Small intestine (tissue), 7 donors: ENCODE data around the gene TSC22D2. TPM values are rescaled to one million over a fixed set of nuclear protein-coding genes. Genes with fewer than 3 reads are reported as not detected.

Experiments used
- DNase-seq, 2 donors: peaks; one replicate each; pipeline versions ENCODE4 v3.0.0 to v3.0.0-alpha.2; 2013
- FAIRE-seq: peaks from 2 replicates; lab custom pipeline; 2012; peaks lifted over from hg19 to GRCh38; lab: Jason Lieb, UNC
- H3K27ac ChIP-seq, 3 donors: one replicate each; pipeline ENCODE4 v1.5.1; 2013; ENCODE audit warnings: low read length in 2 of 3, mild to moderate bottlenecking in 2 of 3, control low read depth in 1 of 3, inconsistent platforms in 1 of 3, low read depth in 1 of 3, moderate library complexity in 1 of 3
- H3K27me3 ChIP-seq, 3 donors: one replicate each; pipeline ENCODE4 v1.6.1; 2013; ENCODE audit warnings: low read length in 3 of 3, inconsistent platforms in 1 of 3; ENCODE audit not compliant: control insufficient read depth in 3 of 3, insufficient read depth in 3 of 3
- H3K36me3 ChIP-seq, 3 donors: one replicate each; pipeline ENCODE4 v1.6.1; 2013; ENCODE audit warnings: low read length in 3 of 3, inconsistent platforms in 1 of 3, low read depth in 1 of 3, mild to moderate bottlenecking in 1 of 3, moderate library complexity in 1 of 3; ENCODE audit not compliant: control insufficient read depth in 3 of 3, insufficient read depth in 2 of 3
- H3K4me1 ChIP-seq, 3 donors: one replicate each; pipeline ENCODE4 v1.6.1; 2013; ENCODE audit warnings: low read length in 2 of 3, inconsistent platforms in 1 of 3, low read depth in 1 of 3, mild to moderate bottlenecking in 1 of 3, moderate library complexity in 1 of 3; ENCODE audit not compliant: control insufficient read depth in 3 of 3, insufficient read depth in 2 of 3
- H3K4me3 ChIP-seq, 3 donors: one replicate each; pipeline ENCODE4 v1.5.1; 2013; ENCODE audit warnings: low read length in 3 of 3, control low read depth in 1 of 3, inconsistent platforms in 1 of 3, low read depth in 1 of 3, mild to moderate bottlenecking in 1 of 3, moderate library complexity in 1 of 3
- H3K9me3 ChIP-seq, 2 donors: one replicate each; pipeline ENCODE4 v1.6.1; 2013; ENCODE audit warnings: low read depth in 1 of 2, low read length in 1 of 2; ENCODE audit not compliant: control insufficient read depth in 2 of 2, insufficient read depth in 1 of 2
- WGBS, 3 donors: extraction: QIAGEN DNeasy Blood & Tissue Kit; methylation state at CpG; one replicate each; pipeline ENCODE4 v1.1.7; 2013; 5-methylcytosine and 5-hydroxymethylcytosine counted together
- polyA plus RNA-seq, 4 donors: library from polyadenylated mRNA; stranded (reverse) in 3 of 4; unstranded in 1 of 4; fragments of 200-250 nt in 3 of 4; fragments of 120-200 nt in 1 of 4; gene quantifications; one replicate each; pipeline versions ENCODE4 v1.2.1 to v1.2.3, GENCODE V29; 2013
- donor health status: healthy with polysubstance abuse.
- donor health status: control.
- donor health status: control.
- donor health status: Bipolar disorder and iron deficiency.
- donor health status: healthy.

The TSC22D2 gene
- polyA plus RNA-seq, 4 donors, result 5.9 to 48.7 (median 7.5) TPM

DNA sequence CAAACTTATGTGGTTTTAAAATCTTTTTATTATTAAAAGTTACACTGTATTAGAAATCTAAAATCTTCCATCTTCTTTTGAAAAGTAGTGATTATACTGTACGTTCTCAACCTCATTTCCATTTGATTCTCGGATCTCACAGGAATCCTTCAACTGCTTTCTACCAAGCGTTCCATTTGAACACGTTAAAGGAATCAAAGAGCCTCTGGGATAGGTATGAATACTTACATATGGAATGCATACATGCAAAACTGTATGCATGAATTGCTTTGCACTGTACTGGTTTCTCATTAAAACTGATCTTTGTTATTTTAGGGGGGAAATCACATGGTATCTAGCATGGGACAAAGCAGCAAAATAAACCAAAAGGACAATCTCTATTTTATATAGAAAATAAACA is 14.8 kb downstream of the TSC22D2 start:
- 89 to 93% (median 90%) methylated on average over 4 of the region's 4 CpGs for WGBS, 3 donors
- FAIRE-seq, result no peak

DNA sequence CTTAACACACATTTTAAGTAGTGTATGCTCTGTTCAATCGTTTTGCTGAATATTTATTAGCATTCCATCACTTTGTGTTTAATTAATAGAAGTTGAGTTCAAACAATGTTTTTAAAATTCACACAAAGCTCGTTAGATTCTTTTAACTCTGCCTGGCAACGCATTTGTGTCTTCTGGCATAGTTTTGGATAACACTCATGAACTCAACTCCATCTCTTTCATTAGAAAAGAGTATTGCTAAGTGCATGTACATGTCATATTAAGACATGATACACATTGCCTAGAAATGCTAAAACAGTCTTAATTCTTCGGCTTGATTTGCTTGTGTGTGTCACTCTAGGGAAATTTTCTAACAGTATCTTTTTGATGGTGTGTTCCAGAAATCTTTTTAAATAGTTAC is 15.7 kb downstream of the TSC22D2 start:
- peaks cover 0 to 4% (median 0%) of the 10 kb centered on the region in 3 donors for H3K36me3 ChIP-seq
- DNase-seq (no peak), FAIRE-seq (no peak)
- 61 to 85% (median 83%) methylated on average over 4 of the region's 4 CpGs for WGBS, 3 donors
- no peak overlapping the region for H3K27ac ChIP-seq
- no peak overlapping the region for H3K4me3 ChIP-seq
- H3K27me3 ChIP-seq, result no peaks in the 10 kb centered on the region
- no peaks in the 10 kb centered on the region for H3K9me3 ChIP-seq
- peaks cover 0 to 10% (median 9%) of the 10 kb centered on the region in 3 donors for H3K4me1 ChIP-seq

More for the DNA sequence above, 14.8 kb downstream of the TSC22D2 start:
- DNase-seq, result no peak
- Histone ChIP-seq H3K4me1 (peaks cover 0 to 13% (median 10%) of the 10 kb centered on the region in 3 donors), H3K27ac (no peak overlapping the region), H3K36me3 (peaks cover 0 to 4% (median 0%) of the 10 kb centered on the region in 3 donors), H3K4me3 (no peak overlapping the region), H3K27me3 (no peaks in the 10 kb centered on the region), H3K9me3 (no peaks in the 10 kb centered on the region)

DNA sequence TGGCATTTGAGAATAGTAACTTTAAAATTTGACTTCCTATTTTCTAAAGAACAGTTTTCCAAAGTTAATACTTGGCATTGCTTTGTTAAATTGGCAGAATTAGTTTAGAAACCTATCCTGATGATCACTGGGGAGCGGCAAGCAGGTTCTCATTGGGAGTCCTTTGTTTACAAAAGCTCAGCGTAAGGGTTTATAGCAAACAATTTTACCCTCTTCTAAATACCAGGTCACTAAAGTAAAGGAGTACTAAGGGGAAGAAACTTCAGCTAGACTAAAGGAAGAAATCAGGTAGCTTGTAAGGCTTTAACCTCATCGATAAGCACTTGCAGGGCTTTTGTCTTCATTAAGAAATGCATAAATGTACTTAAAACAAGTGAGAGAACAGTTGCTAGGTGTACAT is 18.2 kb downstream of the TSC22D2 start:
- DNase-seq (no peak), FAIRE-seq (no peak)
- Histone ChIP-seq H3K36me3 (peaks cover 0 to 4% (median 0%) of the 10 kb centered on the region in 3 donors), H3K4me1 (peaks cover 0 to 5% (median 2%) of the 10 kb centered on the region in 3 donors), H3K27me3 (no peaks in the 10 kb centered on the region), H3K9me3 (no peaks in the 10 kb centered on the region), H3K27ac (no peak overlapping the region), H3K4me3 (no peak overlapping the region)
- WGBS, 3 donors, result 90 to 94% (median 93%) methylated on average over 3 of the region's 3 CpGs

DNA sequence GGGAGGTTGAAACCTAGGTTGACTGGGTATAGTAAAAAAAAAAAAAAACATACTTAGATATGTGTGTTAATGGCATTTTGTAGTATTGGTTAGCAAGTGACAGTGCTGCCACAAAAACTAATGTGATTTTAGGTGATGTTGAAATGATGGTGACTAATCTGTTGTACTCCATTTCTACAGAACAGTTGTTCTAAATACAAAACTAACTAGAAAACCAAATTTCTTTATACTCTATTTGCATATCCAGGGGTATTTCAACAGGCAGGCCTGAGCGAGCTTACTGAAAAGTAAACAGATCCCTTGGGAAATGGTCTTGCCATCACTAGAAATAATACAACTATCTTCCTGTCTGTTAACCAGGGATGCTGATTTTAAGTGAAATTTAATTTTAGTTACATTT is 20.5 kb downstream of the TSC22D2 start:
- H3K27me3 ChIP-seq, result no peaks in the 10 kb centered on the region
- H3K27ac ChIP-seq, result no peak overlapping the region
- no peak overlapping the region for H3K4me3 ChIP-seq
- FAIRE-seq, result no peak
- WGBS, 3 donors, result 79 to 100% (median 89%) methylated on average over 1 of the region's 1 CpG
- peaks cover 0 to 4% (median 2%) of the 10 kb centered on the region in 3 donors for H3K36me3 ChIP-seq
- H3K9me3 ChIP-seq, result no peaks in the 10 kb centered on the region
- H3K4me1 ChIP-seq, result no peaks in the 10 kb centered on the region
- no peak for DNase-seq

DNA sequence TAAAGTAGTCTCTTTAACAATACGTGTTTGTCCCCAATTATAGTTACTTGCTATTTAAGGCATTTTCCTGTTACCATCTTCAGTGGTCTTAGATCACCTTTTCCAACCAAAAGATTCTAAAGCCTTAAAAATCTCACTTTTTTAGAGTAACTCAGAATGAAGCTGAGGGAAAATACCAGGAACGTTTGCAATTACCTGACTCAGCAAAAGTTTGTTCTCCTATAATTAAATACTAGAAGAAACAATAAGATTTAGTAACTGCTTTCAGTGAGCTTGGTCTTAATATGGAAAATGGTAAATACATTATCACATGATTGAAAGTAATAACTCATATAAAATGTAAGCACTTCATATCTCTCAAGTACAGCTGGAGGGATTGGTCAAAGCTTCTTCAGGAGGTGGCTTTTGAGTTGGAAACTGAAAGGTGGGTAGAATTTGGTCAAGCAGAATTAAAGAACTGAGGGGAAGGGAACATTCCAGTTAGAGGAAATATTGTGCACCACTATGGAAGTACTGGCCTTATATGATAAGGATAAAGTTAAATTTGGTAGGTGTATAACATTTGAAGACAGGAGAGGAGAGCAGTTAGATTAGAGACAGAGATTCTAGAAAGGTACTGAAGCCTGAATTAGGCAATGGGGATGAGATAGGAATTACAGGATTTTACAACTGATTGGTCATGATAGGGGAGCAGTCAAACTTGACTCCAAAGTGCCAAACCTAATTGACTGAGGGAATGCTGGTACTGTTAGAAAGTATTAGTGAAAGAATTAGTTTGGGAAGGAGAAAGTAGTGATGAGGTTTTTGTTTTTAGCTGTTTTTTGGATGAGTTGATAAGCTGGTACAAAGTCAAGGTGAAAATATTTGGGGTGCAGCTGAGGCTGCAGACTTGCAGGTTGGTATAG is 21.9 kb downstream of the TSC22D2 start:
- DNase-seq, result no peak
- H3K9me3 ChIP-seq, result no peaks in the 10 kb centered on the region
- peaks cover 0 to 6% (median 2%) of the 10 kb centered on the region in 3 donors for H3K36me3 ChIP-seq
- H3K4me1 ChIP-seq, result peaks cover 0 to 2% (median 0%) of the 10 kb centered on the region in 3 donors
- no peak overlapping the region for H3K27ac ChIP-seq
- H3K4me3 ChIP-seq, result no peak overlapping the region
- no peaks in the 10 kb centered on the region for H3K27me3 ChIP-seq
- no peak for FAIRE-seq
- 57 to 72% (median 59%) methylated on average over 2 of the region's 2 CpGs for WGBS, 3 donors

DNA sequence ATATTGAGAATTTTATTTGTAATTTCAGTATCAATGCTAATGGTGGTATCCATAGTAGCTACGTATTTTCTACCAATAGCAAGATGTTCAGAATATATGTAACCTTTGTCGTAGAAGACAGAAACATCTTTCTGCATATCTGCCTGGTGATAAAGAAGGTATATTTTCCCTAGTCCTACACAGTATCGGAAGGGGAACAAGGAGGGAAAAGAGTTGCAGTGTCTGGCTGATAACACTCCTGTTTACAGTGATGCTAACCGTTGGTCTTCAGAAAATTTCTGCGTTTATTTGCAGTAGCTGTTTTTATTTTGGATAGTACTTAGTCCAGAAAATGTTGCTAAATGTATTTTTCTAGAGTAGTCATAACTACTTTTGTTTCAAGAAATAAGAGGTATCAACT is 25.2 kb downstream of the TSC22D2 start:
- no peak for DNase-seq
- Histone ChIP-seq H3K27ac (no peak overlapping the region), H3K4me3 (no peak overlapping the region), H3K36me3 (peaks cover 0 to 3% (median 2%) of the 10 kb centered on the region in 3 donors), H3K9me3 (no peaks in the 10 kb centered on the region), H3K27me3 (no peaks in the 10 kb centered on the region), H3K4me1 (peaks cover 0 to 2% (median 0%) of the 10 kb centered on the region in 3 donors)
- no peak for FAIRE-seq
- 88 to 93% (median 91%) methylated on average over 5 of the region's 5 CpGs for WGBS, 3 donors

DNA sequence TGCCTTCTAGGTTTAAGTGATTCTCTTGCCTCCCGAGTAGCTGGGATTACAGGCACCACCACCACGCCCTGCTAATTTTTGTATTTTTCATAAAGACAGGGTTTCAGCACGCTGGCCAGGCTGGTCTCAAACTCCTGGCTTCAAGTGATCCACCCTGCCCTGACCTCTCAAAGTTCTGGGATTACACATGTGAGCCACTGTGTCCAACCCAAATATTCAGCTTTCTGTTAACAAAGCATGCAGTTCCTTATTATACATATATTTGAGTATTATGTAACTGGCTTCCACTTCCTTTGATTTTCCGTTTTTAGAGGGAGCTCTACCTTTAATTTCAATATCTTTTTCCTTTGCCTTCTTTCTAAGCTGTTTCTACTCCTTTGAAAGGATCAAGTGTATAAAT is 26.1 kb downstream of the TSC22D2 start:
- H3K27me3 ChIP-seq, result no peaks in the 10 kb centered on the region
- peaks cover 0 to 3% (median 2%) of the 10 kb centered on the region in 3 donors for H3K36me3 ChIP-seq
- H3K4me1 ChIP-seq, result peaks cover 0 to 2% (median 0%) of the 10 kb centered on the region in 3 donors
- no peak overlapping the region for H3K27ac ChIP-seq
- no peaks in the 10 kb centered on the region for H3K9me3 ChIP-seq
- WGBS, 3 donors, result 76 to 89% (median 88%) methylated on average over 4 of the region's 4 CpGs
- no peak overlapping the region for H3K4me3 ChIP-seq
- no peak for DNase-seq
- FAIRE-seq, result no peak

DNA sequence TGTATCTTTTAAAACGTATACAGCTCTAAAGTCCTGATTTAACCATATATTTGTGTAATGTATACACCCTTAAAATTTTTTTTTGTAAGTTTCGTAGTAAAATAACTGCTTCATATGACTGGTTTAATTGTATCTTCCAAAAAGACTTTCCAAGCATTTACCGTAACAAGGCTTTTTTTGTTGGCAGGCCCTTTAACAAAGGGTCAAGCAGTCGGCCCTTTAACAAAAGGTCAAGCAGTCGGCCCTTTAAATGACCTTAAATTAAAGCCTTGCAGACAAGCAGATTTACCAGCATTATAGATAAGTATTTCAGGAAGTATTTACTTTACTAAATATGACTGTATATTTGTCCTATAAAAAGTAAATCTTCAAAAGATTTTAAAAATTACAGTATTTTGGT is 28.1 kb downstream of the TSC22D2 start:
- no peak for DNase-seq

More for the DNA sequence above, 28.1 kb downstream of the TSC22D2 start:
- H3K27ac ChIP-seq, result no peak overlapping the region
- no peaks in the 10 kb centered on the region for H3K9me3 ChIP-seq
- no peak overlapping the region for H3K4me3 ChIP-seq
- peaks cover 0 to 4% (median 2%) of the 10 kb centered on the region in 3 donors for H3K36me3 ChIP-seq
- no peak for FAIRE-seq
- H3K27me3 ChIP-seq, result no peaks in the 10 kb centered on the region
- H3K4me1 ChIP-seq, result peaks cover 0 to 2% (median 0%) of the 10 kb centered on the region in 3 donors
- WGBS, 3 donors, result 69 to 82% (median 82%) methylated on average over 5 of the region's 5 CpGs
